ENCODE data around the gene TBC1D14. TPM values are rescaled to one million over a fixed set of nuclear protein-coding genes. Genes with fewer than 3 reads are reported as not detected.

TBC1D14 gene
- total and polyA plus RNA-seq, 10 of the 15 experiments (the other 5 are each of a cell fraction or from before 2014, with no cell fraction given): 0.87 to 39.3 (median 30.1) TPM

GRCh38 chr4:7001271-7001670 lies 91.6 kb downstream of the TBC1D14 start (continued):
- TF ChIP-seq ZBTB33 (IDR thresholded peaks at IDR 0.05) (no peak), YY1 (IDR thresholded peaks at IDR 0.05; ENCODE audit: low read depth, low read length) (no peak), NR2C1 (IDR thresholded peaks at IDR 0.05) (no peak), ELK1 (IDR thresholded peaks at IDR 0.05; ENCODE audit: low read depth, low read length) (no peak), PBX3 (IDR thresholded peaks at IDR 0.05; ENCODE audit: insufficient replicate concordance, low read depth, low read length) (no peak), MEF2B (IDR thresholded peaks at IDR 0.05; ENCODE audit: partially characterized antibody, poor library complexity, severe bottlenecking) (no peak)

GRCh38 chr4:7002336-7002735 lies 92.7 kb downstream of the TBC1D14 start:
- Histone ChIP-seq H3K36me3 (ENCODE audit: control insufficient read depth in 2 of 2, insufficient read depth in 2 of 2, low read length in 1 of 2) (peaks cover 24 to 30% of the 10 kb centered on the region in 2 experiments), H3K4me2 (ENCODE audit: control insufficient read depth, insufficient read depth) (no peak overlapping the region), H3K9me3 (replicated peaks; ENCODE audit: control insufficient read depth, insufficient read depth, low read length) (no peaks in the 10 kb centered on the region), H3K4me1 (ENCODE audit: control insufficient read depth, insufficient read depth, low read length) (no peaks in the 10 kb centered on the region), H4K20me1 (ENCODE audit: control insufficient read depth, insufficient read depth) (no peaks in the 10 kb centered on the region), H3K79me2 (ENCODE audit: control insufficient read depth, insufficient read depth, low read length) (no peaks in the 10 kb centered on the region), H3K27me3 (replicated peaks in 1 of 2; ENCODE audit: control insufficient read depth in 2 of 2, insufficient read depth in 2 of 2, low read length in 1 of 2) (no peaks in the 10 kb centered on the region), H3K27ac (ENCODE audit: control insufficient read depth, insufficient read depth) (no peak overlapping the region), H2AFZ (ENCODE audit: control insufficient read depth, low read depth, low read length) (no peak overlapping the region), H3K9ac (ENCODE audit: control insufficient read depth, insufficient read depth, low read length) (no peak overlapping the region), H3K4me3 (no peak overlapping the region)
- WGBS (ENCODE audit: insufficient coverage, insufficient replicate concordance, low lambda C conversion rate, missing lambda C conversion rate): 86% methylated on average over 7 of the region's 7 CpGs
- ChIA-PET RAD21 (ENCODE audit: unreplicated experiment) (no interaction called here), POLR2A (no interaction called here), CTCF (no interaction called here), SMC1A (ENCODE audit: uncharacterized antibody, unreplicated experiment) (no interaction called here)
- in situ Hi-C loops (cut with MboI) (no loop called here), intact Hi-C loops (cut with micrococcal nuclease; ENCODE audit: unreplicated experiment) (no loop called here)
- no peak for DNase-seq (ENCODE audit: low read depth, low spot score)
- BruUV-seq (replicated peaks): no TSS peak
- no peak for FAIRE-seq
- ATAC-seq: no peak
- no peak for TF ChIP-seq USF1 (IDR thresholded peaks at IDR 0.05; ENCODE audit: borderline replicate concordance, extremely low read length, insufficient read depth, low read depth, low read length)
- TF ChIP-seq ZSCAN29 (IDR thresholded peaks at IDR 0.05): no peak
- no peak for TF ChIP-seq CUX1 (IDR thresholded peaks at IDR 0.05; ENCODE audit: insufficient replicate concordance, low read depth, low read length)
- TF ChIP-seq SIX5 (IDR thresholded peaks at IDR 0.05; ENCODE audit: low read depth, low read length, severe bottlenecking): no peak
- no peak for TF ChIP-seq FOXK2 (IDR thresholded peaks at IDR 0.05)
- no peak for TF ChIP-seq ZNF622 (IDR thresholded peaks at IDR 0.05)
- no peak for TF ChIP-seq MEF2B (IDR thresholded peaks at IDR 0.05; ENCODE audit: partially characterized antibody, poor library complexity, severe bottlenecking)
- no peak for TF ChIP-seq HCFC1 (IDR thresholded peaks at IDR 0.05; ENCODE audit: low read length)
